ENCODE data around the gene STK17B. TPM values are rescaled to one million over a fixed set of nuclear protein-coding genes. Genes with fewer than 3 reads are reported as not detected.

STK17B gene
- total RNA-seq, 1 donor from 2014 or later: 223 TPM

GRCh38 chr2:196184921-196185320 lies 13.5 kb upstream of the STK17B start:
- intact Hi-C loops (cut with micrococcal nuclease): no loop called here

DNA sequence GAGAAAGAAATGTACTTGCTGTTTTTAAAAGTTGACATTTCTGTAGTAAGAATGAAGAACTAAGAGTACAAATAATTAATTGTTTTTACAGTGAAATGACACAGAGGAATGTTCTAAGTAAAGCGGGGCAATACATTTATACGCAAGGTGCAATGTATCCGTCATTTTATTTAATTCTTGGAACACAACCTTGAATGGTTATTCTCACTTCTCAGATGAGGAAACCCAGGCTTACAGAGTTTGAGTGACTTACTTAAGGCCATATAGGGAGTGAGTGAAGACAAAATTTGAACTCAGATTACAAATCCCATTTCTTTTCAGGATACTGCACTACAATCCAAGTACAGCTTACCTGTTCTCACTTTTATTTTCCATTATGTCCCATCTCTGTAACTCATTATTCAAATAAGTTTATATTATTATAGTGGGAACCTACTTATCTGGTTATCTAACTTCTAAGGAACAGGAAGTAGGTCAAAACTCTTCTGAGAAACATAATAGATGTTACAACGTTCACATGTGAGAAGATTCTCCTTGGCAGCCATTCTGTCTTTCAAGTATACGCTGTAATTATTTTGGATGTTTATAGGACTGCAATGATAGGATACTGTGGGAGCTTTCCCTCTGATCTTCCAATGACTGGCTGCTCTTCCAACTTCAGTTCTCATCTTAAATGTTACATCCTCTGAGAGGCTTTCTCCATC lies 12.3 kb upstream of the STK17B start:
- intact Hi-C loops (cut with micrococcal nuclease): loop anchor here (1.0 kb wide), 2 partner anchors 17 to 28 kb away; no protein-coding TSS in a partner anchor

DNA sequence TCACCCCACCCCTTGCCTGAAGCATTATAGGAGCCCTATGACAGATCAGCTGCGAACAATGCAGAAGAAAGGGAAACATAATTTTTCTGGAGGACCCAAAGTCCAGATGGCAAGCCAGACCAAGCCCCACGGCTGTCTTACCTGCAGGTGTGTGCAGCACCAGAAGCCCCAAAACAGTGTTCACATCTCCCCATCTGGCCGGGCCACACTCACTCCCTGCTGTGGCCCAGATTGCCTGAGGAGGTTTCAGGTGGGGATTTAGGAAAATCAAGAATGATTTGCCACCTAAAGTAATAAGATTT lies 11.7 kb upstream of the STK17B start:
- intact Hi-C loops (cut with micrococcal nuclease): loop anchor here (1.0 kb wide), 2 partner anchors 17 to 28 kb away; no protein-coding TSS in a partner anchor

GRCh38 chr2:196182439-196183171 lies 11.2 kb upstream of the STK17B start:
- intact Hi-C loops (cut with micrococcal nuclease): loop anchor here (1.0 kb wide), 4 partner anchors 8 to 81 kb away; no protein-coding TSS in a partner anchor

DNA sequence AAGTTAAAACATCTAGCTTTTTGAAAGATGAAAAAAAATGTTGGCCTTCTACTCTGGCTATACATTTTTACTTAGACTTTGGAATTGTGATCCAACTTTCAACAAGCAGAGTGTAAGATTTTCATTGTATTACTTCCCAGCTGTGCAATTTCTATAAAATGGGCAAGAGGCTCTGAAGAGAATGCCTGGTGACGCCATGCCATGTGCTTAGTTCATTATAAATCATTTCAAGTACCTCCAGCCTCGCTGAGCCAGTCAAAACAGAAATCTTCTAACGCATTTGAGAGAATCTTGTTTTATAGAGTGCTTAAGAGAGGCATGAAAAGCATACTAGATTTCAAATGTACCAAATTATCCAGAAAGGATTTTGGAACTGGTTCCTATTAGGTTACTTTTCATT lies 10.1 kb upstream of the STK17B start:
- intact Hi-C loops (cut with micrococcal nuclease): no loop called here

GRCh38 chr2:196177124-196177523 lies 5.7 kb upstream of the STK17B start:
- intact Hi-C loops (cut with micrococcal nuclease): loop anchor here (1.0 to 10.0 kb wide), 3 partner anchors 23 to 738 kb away; no protein-coding TSS in a partner anchor

DNA sequence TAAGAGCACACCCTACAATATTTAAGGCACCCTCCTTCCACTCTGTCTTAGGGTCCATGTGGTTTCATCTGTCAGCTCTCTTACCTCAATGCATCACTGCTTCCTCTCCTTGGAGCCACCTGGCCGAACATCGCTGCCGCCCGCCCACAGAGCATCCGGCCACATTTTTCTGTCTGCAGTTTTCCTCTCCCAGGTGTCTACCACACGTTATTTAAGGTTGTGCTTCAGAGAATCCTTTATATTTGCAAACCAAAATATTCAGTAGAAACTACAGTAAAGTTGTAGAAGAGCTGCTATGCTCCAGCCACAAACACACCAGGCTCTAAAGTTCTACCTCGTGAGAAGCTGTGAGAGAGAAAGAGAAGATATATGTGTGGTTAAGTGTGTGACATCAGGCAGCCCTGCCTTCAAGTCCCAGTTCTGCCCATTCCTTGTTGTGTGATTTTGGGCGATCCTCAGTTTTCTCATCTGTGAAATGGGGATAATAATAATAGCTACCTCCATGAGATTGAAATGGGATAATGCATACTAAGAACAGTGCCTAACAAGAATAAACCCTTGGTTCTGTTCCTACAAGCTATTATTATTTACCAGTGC lies 4.9 kb upstream of the STK17B start:
- intact Hi-C loops (cut with micrococcal nuclease): loop anchor here (1.0 to 10.0 kb wide), 4 partner anchors 35 to 739 kb away; no protein-coding TSS in a partner anchor

DNA sequence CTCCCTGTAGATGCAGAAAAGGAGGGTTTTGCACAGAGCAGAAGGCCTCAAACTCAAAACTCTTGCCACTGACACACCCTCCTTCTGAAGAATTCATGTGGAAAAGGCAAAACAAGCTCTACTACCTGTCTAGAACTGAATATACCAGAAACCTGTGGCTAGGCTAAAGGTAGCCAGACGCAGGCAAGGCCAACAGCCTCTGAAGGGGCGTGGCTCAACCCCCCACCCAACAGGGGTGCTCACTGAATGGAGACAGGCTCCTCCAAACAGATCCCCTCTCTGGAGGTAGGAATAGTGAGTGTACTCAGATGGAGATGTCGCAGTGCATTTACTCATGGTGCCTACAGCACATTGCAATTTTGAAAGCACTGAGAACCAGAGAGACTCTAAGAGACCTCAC lies 3.0 kb upstream of the STK17B start:
- intact Hi-C loops (cut with micrococcal nuclease): loop anchor here (5.0 to 10.0 kb wide), 3 partner anchors 640 to 1278 kb away; partner anchors contain the start of gene COQ10B

- intact Hi-C loops (cut with micrococcal nuclease): loop anchor here (5.0 to 10.0 kb wide), 3 partner anchors 639 to 1279 kb away; partner anchors contain the start of gene COQ10B
Measured at GRCh38 chr2:196173505-196173904, 2.1 kb upstream of the STK17B start.

- intact Hi-C loops (cut with micrococcal nuclease): loop anchor here (5.0 to 10.0 kb wide), 3 partner anchors 638 to 1279 kb away; partner anchors contain the start of gene COQ10B
Measured at GRCh38 chr2:196172951-196173350, 1.6 kb upstream of the STK17B start.

GRCh38 chr2:196171946-196172345 lies 568 bp upstream of the STK17B start:
- intact Hi-C loops (cut with micrococcal nuclease): loop anchor here (1.0 to 10.0 kb wide), 9 partner anchors 12 to 1280 kb away; partner anchors contain the start of genes COQ10B and SLC39A10

DNA sequence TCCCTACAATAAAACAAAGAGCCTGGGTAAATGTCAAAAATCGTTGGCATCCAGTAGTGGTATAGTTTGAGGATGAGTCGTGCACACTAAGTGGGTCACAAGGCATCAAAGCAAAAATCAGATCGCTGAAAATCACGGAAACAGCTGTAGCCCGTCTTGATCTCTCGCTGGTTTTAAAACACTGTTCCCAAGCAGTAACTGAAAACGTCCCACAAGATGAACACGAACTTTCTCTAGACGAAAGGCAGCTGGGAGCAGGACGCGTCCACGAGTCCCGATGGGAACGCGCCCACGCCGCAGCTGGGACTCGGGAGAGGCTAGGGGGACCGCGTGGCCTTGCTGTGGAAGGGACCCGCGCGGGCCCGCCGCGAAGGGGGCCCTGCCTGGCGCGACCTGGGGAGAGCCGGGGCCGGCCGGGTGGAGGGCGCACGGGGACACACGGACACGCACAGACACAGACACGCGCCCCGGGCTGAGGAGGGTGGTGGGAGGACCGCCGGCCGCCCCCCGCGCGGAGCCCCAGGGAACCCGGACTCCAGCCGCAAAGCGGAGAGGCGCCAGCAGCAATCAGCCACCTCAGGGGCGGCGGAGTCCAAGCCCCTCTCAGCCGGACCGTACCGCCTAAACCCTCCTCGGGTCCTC lies 651 bp downstream of the STK17B start:
- intact Hi-C loops (cut with micrococcal nuclease): loop anchor here (1.0 to 10.0 kb wide), 10 partner anchors 10 to 1282 kb away; partner anchors contain the start of genes COQ10B and SLC39A10

DNA sequence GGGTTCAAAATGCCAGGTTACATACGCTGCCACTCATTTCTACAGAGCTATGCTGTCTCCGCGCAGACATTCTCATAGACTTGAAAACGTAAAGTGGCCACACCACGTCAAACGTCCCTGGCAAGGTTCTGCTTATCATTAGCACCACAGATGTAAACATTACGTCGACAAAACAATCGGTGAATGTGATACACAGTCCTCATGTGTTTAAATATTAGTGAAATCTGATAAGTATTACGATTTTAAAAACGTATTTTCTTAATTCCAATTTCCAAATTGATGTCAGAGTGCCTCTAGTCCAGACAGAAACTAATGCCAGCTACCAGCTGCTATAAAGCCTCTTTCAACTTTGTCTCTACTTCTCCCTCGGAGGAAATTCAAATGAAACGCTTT lies 1.2 kb downstream of the STK17B start:
- intact Hi-C loops (cut with micrococcal nuclease): loop anchor here (1.0 to 10.0 kb wide), 5 partner anchors 13 to 1282 kb away; partner anchors contain the start of gene COQ10B

- intact Hi-C loops (cut with micrococcal nuclease): loop anchor here (5.0 to 10.0 kb wide), 3 partner anchors 37 to 1265 kb away; partner anchors contain the start of gene SF3B1
Measured at GRCh38 chr2:196169516-196169915, 1.9 kb downstream of the STK17B start.

GRCh38 chr2:196168181-196168580 lies 3.2 kb downstream of the STK17B start:
- intact Hi-C loops (cut with micrococcal nuclease): loop anchor here (5.0 to 10.0 kb wide), 3 partner anchors 36 to 1267 kb away; partner anchors contain the start of gene SF3B1

- intact Hi-C loops (cut with micrococcal nuclease): loop anchor here (5.0 to 10.0 kb wide), 3 partner anchors 35 to 1267 kb away; partner anchors contain the start of gene SF3B1
Measured at GRCh38 chr2:196167666-196168065, 3.7 kb downstream of the STK17B start.

- intact Hi-C loops (cut with micrococcal nuclease): loop anchor here (5.0 to 10.0 kb wide), 3 partner anchors 35 to 1268 kb away; partner anchors contain the start of gene SF3B1
Measured at GRCh38 chr2:196166876-196167275, 4.5 kb downstream of the STK17B start.

- intact Hi-C loops (cut with micrococcal nuclease): loop anchor here (5.0 to 10.0 kb wide), 3 partner anchors 33 to 1270 kb away; partner anchors contain the start of gene SF3B1
Measured at GRCh38 chr2:196165016-196165415, 6.4 kb downstream of the STK17B start.

DNA sequence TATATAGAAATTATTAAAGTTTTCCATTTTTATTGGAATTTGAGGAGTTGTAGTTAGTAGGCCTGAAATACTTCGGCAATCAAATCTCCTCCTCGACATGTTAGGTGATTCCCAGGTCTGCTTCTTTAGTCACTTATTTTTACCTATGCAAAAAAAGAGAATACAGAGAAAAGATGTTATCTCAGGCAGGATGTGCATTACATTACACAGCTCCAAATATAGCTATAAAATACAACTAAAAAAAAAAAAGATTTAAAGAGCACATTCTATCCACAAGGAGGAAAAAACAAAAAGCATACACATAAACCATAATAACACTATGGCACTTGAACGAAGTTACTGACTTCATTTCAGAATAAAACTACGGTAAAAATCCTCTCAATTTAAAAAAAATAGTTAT lies 8.1 kb downstream of the STK17B start:
- intact Hi-C loops (cut with micrococcal nuclease): loop anchor here (2.0 to 10.0 kb wide), 4 partner anchors 114 to 1336 kb away; partner anchors contain the start of genes HSPD1 and SF3B1

- intact Hi-C loops (cut with micrococcal nuclease): loop anchor here (2.0 to 10.0 kb wide), 4 partner anchors 114 to 1336 kb away; partner anchors contain the start of genes HSPD1 and SF3B1
Measured at GRCh38 chr2:196162586-196163175, 8.7 kb downstream of the STK17B start.
